Left lung (tissue), 10 donors: ENCODE results near the gene GLCCI1. TPM values are rescaled to one million over a fixed set of nuclear protein-coding genes. Genes with fewer than 3 reads are reported as not detected.

ENCODE experiments used
- ATAC-seq: fragments of 200-7000 bp; cut with Tn5 transposase; one replicate; pipeline ENCODE4 v1.9.1; 2020; ENCODE audit warnings: moderate library complexity
- DNase-seq, 4 donors: peaks; one replicate each; pipeline ENCODE4 v3.0.0-alpha.2; 2013 to 2020
- H3K27ac ChIP-seq, 2 donors: fragments of 200-600 bp; sonication (generic) in 1 of 2; one replicate each; pipeline versions ENCODE4 v1.5.0 to v1.8.0; 2020 to 2021
- H3K27me3 ChIP-seq, 2 donors: fragments of 200-600 bp; sonication (generic) in 1 of 2; one replicate each; pipeline versions ENCODE4 v1.5.0 to v1.8.0; 2020 to 2021
- H3K36me3 ChIP-seq, 2 donors: fragments of 200-600 bp; sonication (generic) in 1 of 2; one replicate each; pipeline versions ENCODE4 v1.5.0 to v1.8.0; 2020 to 2021
- H3K4me1 ChIP-seq, 2 donors: fragments of 200-600 bp; one replicate each; pipeline ENCODE4 v1.8.0; 2021
- H3K4me3 ChIP-seq, 2 donors: fragments of 200-600 bp; sonication (generic) in 1 of 2; one replicate each; pipeline versions ENCODE4 v1.5.0 to v1.8.0; 2020 to 2021; ENCODE audit warnings: mild to moderate bottlenecking in 1 of 2
- H3K9me3 ChIP-seq, 2 donors: fragments of 200-600 bp; sonication (generic) in 1 of 2; one replicate each; pipeline versions ENCODE4 v1.5.0 to v1.8.0; 2020 to 2021
- CTCF ChIP-seq, 2 donors: fragments of 200-600 bp; sonication (generic) in 1 of 2; IDR thresholded peaks; one replicate each; pipeline versions ENCODE4 v1.5.0 to v1.8.0; 2021; ENCODE audit warnings: antibody characterized with exemption in 2 of 2
- intact Hi-C, 2 donors: fragments of 100-400 bp; cut with DNase I; formaldehyde crosslinking; loops; one replicate each; pipeline versions ENCODE4 v1.11.2 to v1.14.2; 2022
- polyA plus RNA-seq, 6 donors: library from polyadenylated mRNA; unstranded; fragments of 120-200 nt; gene quantifications; one replicate each; pipeline ENCODE4 v1.2.1, GENCODE V29; 2013; ENCODE audit not compliant: insufficient read length in 6 of 6
- total RNA-seq, 2 donors: library from RNA; stranded (reverse); fragmentation: NEBNext Ultra II Directional; extraction: Animal tissue kit (Norgen Biotek cat#: 25700); gene quantifications; one replicate each; pipeline ENCODE4 v1.2.1, GENCODE V29; 2021
- donor health status: DM: no; HTN: yes; CAD: no.
- donor health status: DM: no; HTN: no; CAD: no.

Gene GLCCI1
- total and polyA plus RNA-seq, 8 donors = 25.4 to 45.2 (median 37.1) TPM

GRCh38 chr7:7970531-7971307 lies 2.1 kb downstream of the GLCCI1 start:
- ATAC-seq = no peak
- intact Hi-C loops = no loop called here

GRCh38 chr7:7971308-7972040 lies 2.9 kb downstream of the GLCCI1 start:
- H3K9me3 ChIP-seq = no peaks in the 10 kb centered on the region
- TF ChIP-seq CTCF (IDR thresholded peaks at IDR 0.05) = no peak
- H3K4me1 ChIP-seq = peaks cover 3 to 42% of the 10 kb centered on the region in 2 donors
- H3K27ac ChIP-seq = peak overlapping the region in 1 of 2 donors; percentile 13
- peak overlapping the region; percentile 48 to 63 for H3K4me3 ChIP-seq
- H3K36me3 ChIP-seq = no peaks in the 10 kb centered on the region
- H3K27me3 ChIP-seq = no peaks in the 10 kb centered on the region
- ATAC-seq = no peak
- intact Hi-C loops = no loop called here
- DNase-seq = no peak

More at GRCh38 chr7:7970531-7971307, 2.1 kb downstream of the GLCCI1 start:
- no peak for TF ChIP-seq CTCF (IDR thresholded peaks at IDR 0.05)
- peak overlapping the region; percentile 48 to 63 for H3K4me3 ChIP-seq
- no peaks in the 10 kb centered on the region for H3K9me3 ChIP-seq
- H3K36me3 ChIP-seq = no peaks in the 10 kb centered on the region
- no peaks in the 10 kb centered on the region for H3K27me3 ChIP-seq
- peak overlapping the region; percentile 83 for H3K27ac ChIP-seq
- H3K4me1 ChIP-seq = peaks cover 3 to 34% of the 10 kb centered on the region in 2 donors
- peak in 1 of 4 donors; percentile 28 for DNase-seq

- no peaks in the 10 kb centered on the region for H3K9me3 ChIP-seq
- H3K27ac ChIP-seq = peak overlapping the region in 1 of 2 donors; percentile 13
- ATAC-seq (no peak), DNase-seq (no peak)
- intact Hi-C loops = no loop called here
- H3K4me3 ChIP-seq = peak overlapping the region; percentile 48 to 63
- no peaks in the 10 kb centered on the region for H3K27me3 ChIP-seq
- no peak for TF ChIP-seq CTCF (IDR thresholded peaks at IDR 0.05)
- peaks cover 3 to 47% of the 10 kb centered on the region in 2 donors for H3K4me1 ChIP-seq
- no peaks in the 10 kb centered on the region for H3K36me3 ChIP-seq
Observed at GRCh38 chr7:7972128-7972527, 3.5 kb downstream of the GLCCI1 start.

- ATAC-seq (no peak), DNase-seq (no peak)
- Histone ChIP-seq H3K4me3 (no peak overlapping the region), H3K36me3 (no peaks in the 10 kb centered on the region), H3K27me3 (no peaks in the 10 kb centered on the region), H3K9me3 (no peaks in the 10 kb centered on the region), H3K27ac (no peak overlapping the region), H3K4me1 (peaks cover 3 to 49% of the 10 kb centered on the region in 2 donors)
- intact Hi-C loops = no loop called here
- TF ChIP-seq CTCF (IDR thresholded peaks at IDR 0.05) = no peak
Observed at GRCh38 chr7:7972922-7973594, 4.5 kb downstream of the GLCCI1 start.

- Histone ChIP-seq H3K4me3 (no peak overlapping the region), H3K27ac (peak overlapping the region in 1 of 2 donors; percentile 73), H3K9me3 (no peaks in the 10 kb centered on the region), H3K4me1 (peaks cover 3 to 55% of the 10 kb centered on the region in 2 donors), H3K27me3 (no peaks in the 10 kb centered on the region), H3K36me3 (no peaks in the 10 kb centered on the region)
- ATAC-seq = peak; percentile 72
- intact Hi-C loops = no loop called here
- DNase-seq = no peak
- TF ChIP-seq CTCF (IDR thresholded peaks at IDR 0.05) = no peak
Observed at GRCh38 chr7:7976677-7977076, 8.1 kb downstream of the GLCCI1 start.
